NT2/D1 (cell line): Measurements from ENCODE around the gene DAPK1.

Experiments
- SUZ12 ChIP-seq: IDR thresholded peaks from 2 replicates; pipeline ENCODE4 v1.6.1; 2011; ENCODE audit not compliant: insufficient read length, insufficient read depth; ENCODE audit errors: extremely low read depth
- YY1 ChIP-seq: IDR thresholded peaks from 2 replicates; pipeline ENCODE4 v1.6.1; 2011; ENCODE audit not compliant: insufficient read length, insufficient read depth
- ZNF274 ChIP-seq: IDR thresholded peaks from 2 replicates; pipeline ENCODE4 v1.6.1; 2011; ENCODE audit warnings: mild to moderate bottlenecking, low read depth, low read length

DNA sequence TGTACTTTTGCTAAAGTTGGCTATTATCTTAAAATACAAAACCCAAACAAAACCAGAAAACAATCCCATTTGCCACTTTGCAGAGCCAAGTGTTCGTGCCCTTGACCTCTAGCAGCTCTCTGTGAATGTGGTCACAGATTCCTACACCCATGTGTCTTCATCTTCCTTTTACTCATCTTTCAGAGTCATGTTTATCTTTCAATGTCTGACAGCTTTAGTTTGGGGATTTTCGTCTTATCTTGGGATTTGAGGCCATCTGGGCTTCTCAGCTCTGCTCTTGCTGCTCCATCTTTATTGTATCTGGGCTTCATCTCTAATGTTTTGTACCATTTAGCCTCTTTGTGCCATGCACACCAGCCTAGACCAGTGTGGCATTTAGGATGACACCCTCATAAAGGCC lies 81.0 kb downstream of the DAPK1 start:
- TF ChIP-seq YY1, result no peak
- no peak for TF ChIP-seq ZNF274
- TF ChIP-seq SUZ12, result no peak
